Muscle of back (tissue), 11 donors: ENCODE measurements around the gene C21orf58. TPM values are rescaled to one million over a fixed set of nuclear protein-coding genes. Genes with fewer than 3 reads are reported as not detected.
A peak's percentile ranks its signal among the peaks of the same experiment; 100 is the strongest.

Experiments used
- DNase-seq, 3 donors: peaks; one replicate each; pipeline versions ENCODE4 v3.0.0 to v3.0.0-alpha.2; 2013
- polyA plus RNA-seq, 10 donors: library from polyadenylated mRNA; unstranded; fragments of 120-200 nt; gene quantifications; one replicate each; pipeline ENCODE4 v1.2.1, GENCODE V29; 2013; ENCODE audit not compliant: insufficient read length in 10 of 10

The C21orf58 gene
- polyA plus RNA-seq, 10 donors, result 4.3 to 10.6 (median 6.3) TPM

DNA sequence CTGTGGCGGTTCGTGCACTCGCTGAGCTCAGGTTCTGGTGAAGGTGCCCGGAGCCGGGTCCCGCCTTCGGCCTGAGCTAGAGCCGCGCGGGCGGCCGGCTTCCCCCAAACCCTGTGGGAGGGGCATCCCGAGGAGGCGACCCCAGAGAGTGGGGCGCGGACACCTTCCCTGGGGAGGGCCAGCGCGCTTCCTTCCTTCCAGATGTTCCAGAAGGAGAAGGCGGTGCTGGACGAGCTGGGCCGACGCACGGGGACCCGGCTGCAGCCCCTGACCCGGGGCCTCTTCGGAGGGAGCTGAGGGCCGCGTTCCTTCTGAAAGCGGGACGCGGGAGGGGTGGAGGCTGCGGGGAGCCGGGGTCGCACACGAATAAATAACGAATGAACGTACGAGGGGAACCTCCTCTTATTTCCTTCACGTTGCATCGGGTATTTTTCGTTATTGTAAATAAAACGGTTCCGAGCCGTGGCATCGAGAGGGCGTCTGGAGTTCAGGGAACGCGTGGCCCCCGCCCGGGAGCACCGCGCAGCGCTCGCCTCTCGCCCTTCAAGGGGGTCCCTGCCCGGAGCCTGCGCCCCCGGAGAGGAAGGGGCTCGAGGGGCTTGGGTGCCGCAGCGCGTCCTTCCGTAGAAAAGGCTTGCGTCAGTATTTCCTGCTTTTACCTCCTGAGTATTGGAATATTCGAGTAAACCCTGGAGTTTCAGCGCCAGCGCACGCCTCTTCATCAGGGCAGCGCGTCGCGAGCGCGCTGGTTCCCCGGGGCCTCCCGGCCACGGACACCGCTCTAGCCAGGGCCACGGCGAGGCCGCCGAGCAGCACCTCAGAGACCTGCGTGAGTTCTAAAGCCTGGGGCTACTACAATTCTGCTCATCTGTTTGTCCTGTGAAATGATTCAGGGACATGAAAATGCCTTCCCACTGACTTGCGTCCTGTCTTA lies 26.1 kb downstream of the C21orf58 start:
- DNase-seq, result peak; percentile 32 to 83 (median 66)

DNA sequence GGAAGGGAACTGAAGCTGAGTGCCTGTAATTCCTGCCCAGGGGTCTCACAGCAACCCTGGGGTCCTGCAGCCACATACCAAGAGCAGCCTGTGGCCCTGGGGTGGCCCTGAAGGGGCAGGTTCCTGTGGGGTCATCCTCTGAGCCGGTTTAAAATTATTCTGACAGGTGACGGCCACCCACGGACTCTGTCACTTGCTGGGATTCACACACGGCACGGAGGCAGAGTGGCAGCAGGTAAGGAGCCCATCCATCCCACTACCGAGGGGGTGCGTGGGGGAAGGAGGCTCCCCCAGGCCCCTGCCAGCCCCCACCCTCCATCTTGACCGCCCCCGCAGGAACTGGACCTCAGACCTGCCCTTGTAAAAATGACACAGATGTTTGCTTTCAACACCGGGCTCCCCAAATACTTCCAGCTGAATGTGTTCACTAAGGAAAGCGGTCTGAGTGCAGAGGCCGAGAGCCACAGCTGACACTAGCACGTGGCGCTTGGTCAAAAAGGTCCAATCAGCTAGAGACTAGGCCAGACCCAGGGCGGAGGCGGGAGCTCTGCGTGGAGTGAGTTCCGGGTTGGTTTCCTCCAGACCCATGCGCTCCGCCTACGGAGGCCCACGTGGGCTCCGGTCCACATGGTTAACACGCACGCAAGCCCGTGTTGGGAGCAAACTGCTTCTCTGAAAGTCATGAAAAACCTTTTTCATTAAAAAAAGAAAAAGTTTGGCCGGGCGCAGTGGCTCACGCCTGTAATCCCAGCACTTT lies 27.5 kb downstream of the C21orf58 start:
- DNase-seq, result peak; percentile 84 to 95 (median 93)

DNA sequence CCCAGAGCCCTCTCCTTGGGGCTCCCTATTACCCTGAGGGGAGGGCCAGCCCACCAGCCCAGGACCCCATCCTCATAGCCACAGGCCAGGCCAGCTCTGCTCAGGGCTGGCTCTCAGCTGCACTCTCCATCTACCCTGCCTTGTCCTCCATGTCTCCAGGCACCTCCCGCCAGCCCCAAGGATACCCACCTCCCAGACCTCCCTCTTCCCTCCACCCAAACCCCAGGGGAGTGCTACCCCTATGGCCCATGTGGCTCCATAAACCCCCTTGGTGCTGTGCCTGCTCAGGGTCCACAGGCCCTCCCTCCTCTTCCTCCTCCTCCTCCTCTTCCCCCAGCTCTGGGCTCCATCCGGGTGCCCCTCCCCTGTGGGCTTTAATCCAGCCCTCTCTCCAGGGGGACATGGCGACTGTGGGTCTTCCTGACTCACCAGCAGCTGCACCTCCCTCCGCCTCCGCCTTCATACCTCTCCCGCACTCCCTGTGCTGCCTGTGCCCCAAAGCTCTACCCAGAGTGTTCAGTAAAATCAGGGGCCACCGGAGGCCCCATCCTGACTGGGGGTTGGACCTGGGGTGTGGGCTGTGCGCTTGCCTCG lies 28.4 kb downstream of the C21orf58 start:
- DNase-seq, result peak in 2 of 3 donors; percentile 49 to 54

DNA sequence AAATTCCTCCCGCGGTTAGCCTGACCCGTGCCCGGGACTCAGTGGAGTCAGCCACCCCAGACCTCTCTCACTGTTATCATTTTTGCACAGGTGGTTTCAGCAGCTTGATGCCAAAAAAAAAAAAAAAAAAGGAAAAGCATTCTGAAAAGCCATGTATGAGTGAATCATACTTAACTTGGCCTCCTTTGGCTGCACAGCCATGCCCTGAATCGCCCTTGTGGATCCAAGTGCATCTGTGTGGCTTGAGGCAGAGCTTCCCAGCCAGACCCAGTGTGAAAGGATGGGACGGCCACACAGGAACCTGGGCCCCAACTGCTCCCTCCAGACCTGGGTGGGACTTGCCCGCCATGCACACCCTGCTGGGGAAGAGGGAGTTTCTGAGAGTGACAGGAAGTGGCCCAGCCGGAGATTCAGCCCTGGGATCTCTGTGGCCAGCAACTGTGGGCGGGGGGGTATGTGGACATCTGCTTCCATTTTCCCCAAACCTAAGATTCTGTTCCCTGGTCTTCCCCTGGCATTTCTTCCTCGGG lies 29.0 kb downstream of the C21orf58 start:
- peak in 2 of 3 donors; percentile 10 to 24 for DNase-seq

DNA sequence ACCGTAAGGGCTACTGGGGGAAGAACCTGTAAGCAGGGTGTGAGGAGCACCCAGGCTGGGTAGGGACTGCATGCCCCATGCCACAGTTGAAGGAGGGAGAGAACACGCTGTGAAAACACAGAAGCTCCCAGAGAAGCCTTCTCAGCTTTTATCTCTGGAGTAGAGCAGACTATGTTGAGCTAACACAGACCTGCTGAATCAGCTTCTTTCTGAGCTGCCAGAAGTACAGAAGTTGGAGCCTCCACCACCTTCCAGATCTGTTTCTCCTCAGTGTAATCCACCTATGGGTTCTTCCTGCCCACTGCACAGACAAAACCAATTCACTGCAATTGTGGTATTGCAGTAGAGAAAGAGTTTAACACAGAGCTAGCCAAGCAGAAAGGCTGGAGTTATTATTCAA lies 32.1 kb downstream of the C21orf58 start:
- no peak for DNase-seq

DNA sequence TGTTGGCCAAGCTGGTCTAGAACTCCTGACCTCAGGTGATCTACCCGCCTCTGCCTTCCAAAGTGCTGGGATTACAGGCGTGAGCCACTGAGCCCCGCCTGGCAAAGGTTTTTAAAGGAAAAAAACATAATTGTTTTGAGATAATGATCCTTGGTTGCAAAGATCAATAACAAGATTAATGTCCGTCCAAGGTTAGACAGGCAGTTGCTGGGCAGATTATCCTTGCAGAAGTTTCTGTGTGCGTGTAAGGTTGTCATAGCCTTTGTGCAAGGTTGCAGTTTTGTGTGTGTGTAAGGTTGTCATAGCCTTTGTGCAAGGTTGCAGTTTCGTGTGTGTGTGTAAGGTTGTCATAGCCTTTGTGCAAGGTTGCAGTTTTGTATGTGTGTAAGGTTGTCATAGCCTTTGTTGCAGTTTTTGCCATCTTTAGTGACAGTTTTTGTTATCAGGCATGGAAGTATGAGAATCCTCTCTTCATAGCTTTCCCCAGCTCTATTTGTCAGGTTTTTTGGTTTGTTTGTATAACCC lies 34.0 kb downstream of the C21orf58 start:
- no peak for DNase-seq

DNA sequence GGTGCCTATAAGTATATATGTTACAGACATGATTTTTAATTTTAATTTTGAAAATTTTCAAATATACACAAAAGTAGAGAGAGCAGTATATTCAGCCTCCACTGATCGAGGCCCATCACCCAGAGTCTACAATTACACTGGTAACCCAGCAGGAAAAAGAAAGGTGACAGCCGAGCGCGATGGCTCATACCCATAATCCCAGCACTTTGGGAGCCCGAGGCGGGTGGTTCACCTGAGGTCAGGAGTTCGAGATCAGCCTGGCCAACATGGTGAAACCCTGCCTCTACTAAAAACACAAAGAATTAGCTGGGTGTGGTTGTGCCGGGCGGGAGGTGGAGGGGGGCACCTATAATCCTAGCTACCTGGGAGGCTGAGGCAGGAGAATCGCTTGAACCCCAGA lies 36.1 kb downstream of the C21orf58 start:
- no peak for DNase-seq

DNA sequence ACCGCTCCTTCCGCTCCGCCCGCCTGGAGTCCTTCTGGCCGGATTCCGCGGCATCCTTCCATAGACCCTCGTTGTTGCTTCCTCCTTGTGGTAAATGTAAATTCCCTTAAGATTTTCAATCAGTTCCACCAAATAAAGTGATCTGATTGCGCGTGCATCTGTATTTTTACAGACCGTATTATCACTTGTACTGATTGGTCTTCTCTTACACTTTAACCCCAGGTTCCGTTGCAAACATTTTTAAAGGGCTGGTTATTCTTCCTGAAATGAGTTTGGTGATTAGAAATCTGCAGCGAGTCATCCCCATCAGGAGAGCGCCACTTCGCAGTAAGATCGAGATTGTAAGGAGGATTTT lies 37.0 kb downstream of the C21orf58 start:
- peak in 1 of 3 donors; percentile 70 for DNase-seq

DNA sequence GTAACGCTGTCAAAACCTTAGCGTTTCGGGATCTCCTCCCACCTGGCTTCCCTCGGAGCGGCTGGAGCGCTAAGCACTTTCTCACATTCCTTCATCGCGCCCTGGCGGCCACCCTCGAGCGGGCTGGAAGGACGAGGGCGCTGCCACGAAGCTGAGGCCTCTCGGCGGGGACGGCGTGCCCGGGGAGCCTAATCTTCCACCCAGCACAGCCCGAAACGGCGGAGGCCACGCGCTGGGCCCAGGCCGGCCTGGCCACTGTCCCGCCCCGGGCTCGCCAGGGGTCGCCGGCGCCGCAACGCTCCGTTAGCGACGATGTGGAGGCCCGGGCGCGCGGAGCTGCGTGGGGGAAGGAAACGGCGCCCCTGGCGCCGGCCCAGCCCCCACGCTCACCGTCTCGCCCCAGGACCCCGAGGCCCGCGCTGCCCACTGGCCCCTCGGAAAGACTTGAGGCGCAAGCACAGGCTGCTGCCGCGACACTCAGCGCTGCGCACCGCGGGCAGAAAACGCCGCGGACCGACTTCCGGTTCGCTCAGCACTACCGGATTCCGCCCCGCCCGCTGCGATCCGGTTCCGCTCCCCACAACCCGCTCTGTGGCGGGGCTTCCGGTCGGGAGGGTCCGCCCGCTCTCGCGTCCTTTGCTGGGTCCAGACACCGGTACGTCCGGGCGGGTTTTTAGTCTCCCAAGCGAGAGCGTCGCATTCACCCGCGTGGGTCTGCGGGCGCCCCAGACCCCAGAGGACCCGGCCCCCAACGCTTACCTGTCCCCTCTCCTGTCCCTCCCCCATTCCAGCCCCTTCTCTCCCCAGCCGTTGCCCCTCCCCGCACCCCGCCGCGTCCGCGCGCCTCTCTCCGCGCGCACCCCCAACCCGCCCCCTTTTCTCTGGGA lies 37.7 kb downstream of the C21orf58 start, which contains the start of gene YBEY:
Gene YBEY (plus strand): TSS at position 582 of the 887 bp plus-strand sequence. CDS start 572 bp downstream, outside the sequence.
- peak; percentile 89 to 97 (median 93) for DNase-seq

DNA sequence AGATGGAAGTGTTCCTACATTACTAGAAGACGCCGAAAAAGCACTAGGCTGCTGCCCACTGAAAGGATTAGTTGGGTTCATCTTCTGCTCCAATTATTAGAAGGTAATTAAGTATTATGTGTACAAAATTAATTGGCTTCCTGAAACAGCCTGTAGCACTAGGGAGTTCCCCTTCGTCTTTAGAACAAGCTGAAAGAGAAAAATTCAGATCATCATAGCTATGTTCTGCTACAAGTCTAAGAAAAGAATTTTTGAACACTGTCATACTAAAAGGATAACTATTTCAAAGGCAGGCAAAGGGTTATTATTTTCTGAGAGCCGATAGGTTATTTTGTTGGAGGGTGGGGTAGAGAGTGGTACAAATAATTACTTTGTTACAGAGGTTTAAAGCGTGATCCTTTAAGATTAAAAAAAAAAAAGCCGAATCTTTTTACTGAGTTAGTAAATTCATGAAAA lies 38.4 kb downstream of the C21orf58 start, which contains the start of gene MCM3AP:
Gene MCM3AP (minus strand): TSS at position 406 of the 456 bp plus-strand sequence. CDS start 325 bp downstream, at position 81.
- DNase-seq, result no peak

DNA sequence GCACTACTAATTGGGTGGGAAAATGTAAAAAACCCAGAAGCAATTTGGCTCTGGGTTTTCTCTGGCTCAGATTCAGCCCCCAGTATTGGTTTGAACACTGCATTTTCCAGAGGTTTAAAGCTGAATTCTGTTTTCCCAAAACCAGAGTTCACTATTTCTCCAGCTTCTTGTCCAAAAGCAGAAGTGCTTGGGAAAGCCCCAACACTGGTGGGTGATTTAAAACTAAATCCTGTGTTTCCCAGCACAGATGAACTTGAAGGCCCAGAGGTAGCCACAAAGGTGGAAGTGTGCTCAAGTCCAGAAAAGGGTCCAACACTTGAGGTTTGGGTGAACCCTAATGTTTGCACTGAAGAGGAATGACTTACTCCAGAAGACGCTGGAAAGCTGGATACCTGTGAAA lies 38.9 kb downstream of the C21orf58 start:
- no peak for DNase-seq

DNA sequence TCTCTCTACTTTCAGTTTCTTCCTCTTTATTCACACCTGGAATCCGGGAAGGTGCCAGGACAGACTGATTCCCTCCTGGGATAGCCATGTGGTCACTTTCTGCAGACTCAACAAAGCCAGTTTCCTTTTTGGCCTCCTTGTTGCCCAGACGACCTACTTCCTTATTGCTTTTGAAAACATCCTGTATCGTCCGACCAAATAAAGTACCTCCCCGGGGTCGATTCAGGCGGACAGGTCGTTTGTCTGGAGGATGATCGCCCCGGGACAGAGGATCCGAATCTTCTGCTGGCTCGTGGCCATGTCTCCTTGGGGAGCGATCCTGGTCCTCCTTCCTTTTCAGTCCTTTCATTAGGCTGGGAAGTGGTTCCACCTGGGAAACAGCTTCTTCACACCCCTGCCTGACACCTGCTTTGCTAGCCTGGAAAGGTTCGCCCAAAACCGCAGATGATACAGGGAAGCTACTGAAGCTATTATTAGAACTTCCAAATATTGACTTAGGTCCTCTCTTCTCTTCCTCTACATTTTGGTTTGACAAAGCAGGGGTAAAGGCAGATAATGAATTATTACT lies 39.5 kb downstream of the C21orf58 start:
- DNase-seq, result no peak

DNA sequence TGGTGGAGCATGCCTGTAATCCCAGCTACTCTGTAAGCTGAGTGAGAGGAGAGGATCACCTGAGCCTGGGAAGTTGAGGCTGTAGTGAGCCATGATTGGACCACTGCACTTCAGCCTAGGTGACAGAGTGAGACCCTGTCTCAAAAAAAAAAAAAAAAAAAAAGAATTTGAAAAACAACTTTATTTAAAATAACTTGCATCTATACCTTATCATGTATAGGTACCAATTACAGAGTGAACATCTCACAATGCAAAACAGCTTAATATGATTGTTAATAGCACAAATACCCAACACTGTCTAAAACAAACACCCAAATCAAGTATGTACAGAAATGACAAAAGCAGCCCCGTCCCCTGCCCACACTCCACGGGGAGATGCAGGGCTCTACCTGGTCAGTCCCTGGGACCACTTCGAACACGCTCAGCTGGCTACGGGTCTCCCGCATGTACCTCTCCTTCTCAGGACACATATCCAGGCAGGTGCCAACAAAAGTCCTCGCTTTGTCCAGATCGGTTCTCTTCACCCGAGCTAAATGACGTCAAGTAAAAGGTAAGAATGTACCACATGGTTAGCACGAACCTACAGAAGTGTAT lies 48.8 kb downstream of the C21orf58 start:
- DNase-seq, result no peak

DNA sequence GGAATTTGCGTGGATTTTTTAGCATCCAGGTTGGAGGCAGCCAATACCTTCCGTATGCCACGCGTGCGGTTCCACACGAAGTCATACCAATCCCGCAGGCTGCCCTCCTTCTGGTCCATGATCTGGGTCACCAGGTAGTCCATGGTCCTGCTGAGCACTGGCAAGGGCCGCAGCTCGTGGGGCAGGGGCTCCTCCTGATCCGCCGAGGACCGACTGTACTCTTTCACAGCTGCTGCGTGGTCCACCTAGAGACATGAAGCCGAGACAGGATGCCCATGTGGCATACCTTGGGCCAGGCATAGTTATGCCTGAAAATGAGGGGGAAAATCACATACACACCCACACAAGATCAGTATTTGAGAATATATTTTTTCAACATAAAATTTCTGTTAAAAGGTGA lies 50.3 kb downstream of the C21orf58 start:
- DNase-seq, result no peak

DNA sequence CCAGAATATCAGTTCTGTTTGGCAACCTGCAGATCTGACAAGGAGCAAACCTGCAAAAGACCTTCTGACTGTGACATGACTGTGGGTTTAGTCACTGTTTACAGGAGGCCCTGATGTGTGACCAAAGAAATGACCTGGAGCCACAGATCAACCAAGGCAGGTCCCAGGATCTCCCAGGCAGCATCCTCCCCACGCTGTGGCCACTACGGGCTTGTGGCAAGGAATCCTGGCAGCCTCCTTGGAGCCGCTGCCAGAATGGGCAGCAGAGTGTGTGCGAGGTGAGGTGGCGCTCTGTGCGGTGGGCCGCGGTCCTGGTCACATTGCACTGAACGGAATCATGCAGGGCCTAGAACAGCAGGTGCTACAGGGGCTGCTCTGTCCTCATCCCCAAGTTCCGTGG lies 54.2 kb downstream of the C21orf58 start:
- no peak for DNase-seq

DNA sequence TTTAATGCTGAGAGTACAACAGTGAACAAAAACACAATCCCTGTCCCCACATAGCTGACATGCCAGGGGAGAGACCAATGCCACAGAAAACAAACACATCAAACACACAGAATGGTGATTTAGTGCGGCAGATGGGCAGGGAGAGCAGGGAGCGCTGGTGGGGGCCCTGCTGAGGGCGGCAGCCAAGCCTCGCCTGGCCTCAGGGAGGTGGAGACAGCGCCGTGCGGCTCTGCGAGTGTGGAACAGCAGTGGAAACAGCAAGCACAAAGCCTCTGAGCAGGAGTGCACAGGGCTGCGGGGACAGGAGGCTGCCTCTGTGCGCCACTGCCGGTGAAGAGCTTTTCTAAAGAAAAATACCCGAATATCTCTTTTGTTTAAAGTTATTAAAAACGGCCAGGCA lies 55.3 kb downstream of the C21orf58 start:
- no peak for DNase-seq

DNA sequence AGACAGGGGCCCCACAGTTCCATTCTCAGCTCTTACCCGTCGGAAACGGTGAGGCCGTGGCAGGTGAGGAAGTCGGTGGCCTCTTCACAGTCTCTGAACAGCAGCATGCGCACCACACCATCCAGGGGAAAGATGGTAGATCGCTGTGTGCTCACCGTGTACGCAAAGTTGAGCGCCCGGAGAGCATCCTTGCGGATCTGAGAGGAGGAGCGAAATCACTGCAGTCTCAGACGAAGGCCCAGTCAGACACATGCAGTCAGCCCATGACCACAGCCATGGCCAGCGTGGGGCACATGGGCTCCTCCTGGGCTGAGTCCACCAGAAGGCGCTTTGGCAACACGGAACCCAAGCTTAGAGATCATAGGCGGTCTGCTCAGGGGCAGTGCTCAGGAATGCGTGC lies 56.7 kb downstream of the C21orf58 start:
- no peak for DNase-seq

DNA sequence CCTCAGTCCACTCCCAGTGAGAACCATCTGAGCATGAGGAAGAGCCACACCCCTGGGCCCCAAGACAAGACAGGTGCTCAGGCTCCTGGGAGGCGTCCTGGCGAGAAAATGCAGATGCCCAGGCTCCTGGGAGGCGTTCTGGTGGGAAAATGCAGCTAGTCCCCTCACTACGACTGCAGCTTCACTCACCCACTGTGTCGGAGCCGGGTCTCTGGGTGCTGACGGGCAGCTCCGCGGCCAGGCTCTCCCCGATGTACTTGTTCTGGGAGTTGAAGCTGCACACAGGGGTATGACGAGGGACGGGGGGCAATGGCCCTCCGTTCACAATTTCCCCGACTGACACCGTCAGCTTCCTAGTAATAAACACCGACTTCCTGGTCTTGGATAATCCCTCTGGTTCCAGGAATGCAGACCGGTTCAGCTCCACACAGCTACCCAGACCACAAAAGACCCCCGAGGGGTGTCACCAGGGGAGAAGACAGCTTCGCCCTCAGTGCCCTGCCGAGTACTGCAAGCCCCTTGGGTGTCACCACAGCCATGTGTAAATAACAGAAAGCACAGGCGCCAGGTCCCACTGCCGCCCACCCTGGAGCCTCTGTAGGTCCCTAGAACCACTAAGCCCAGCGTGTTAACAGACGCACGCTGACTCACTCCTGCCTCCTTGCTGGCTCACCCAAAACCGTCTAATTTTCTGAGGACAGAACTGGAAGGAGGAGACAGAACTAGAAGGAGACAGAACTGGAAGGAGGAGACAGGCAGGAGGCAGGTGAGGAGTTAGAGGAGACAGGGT lies 57.7 kb downstream of the C21orf58 start:
- DNase-seq, result no peak

DNA sequence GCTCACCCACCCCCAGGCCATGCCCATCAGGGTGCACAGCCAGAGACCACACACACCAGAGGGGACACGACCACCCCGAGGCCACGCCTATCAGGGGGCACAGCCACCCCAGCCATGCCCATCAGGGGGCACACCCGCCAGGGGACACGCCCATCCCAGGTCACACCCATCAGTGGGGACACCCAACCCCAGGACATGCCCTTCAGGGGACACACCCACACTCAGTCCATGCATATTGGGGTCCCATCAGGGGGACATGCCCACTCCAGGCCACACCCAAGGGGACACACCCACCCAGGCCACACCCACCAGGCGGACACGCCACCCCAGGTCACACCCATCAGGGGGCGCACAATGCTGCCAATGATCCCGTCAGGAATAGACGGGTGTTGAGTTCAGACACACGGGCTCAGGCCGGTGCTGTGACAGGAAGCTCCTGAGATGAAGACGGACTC lies 59.0 kb downstream of the C21orf58 start:
- DNase-seq, result no peak
